DMS53 treated with DMSO at 0.1 percent for 48 hours (cell line): ENCODE measurements around the gene PIEZO1.
"Not testable (repeated sequence)": the region's sequence is repeated elsewhere in the genome, so short reads cannot be mapped to it uniquely, and the experiment has no call there.

Source experiments
- DNase-seq: peaks from one replicate; lab custom pipeline; 2025; ENCODE audit not compliant: unreplicated experiment; lab: John Stamatoyannopoulos, UW

Gene PIEZO1

GRCh38 chr16:88805887-88806393 is 20.9 kb upstream of the PIEZO1 start:
- no peak for DNase-seq

GRCh38 chr16:88805340-88805715 is 20.3 kb upstream of the PIEZO1 start:
- no peak for DNase-seq

- peak; percentile 19 for DNase-seq
Measured at GRCh38 chr16:88804552-88805339, 19.7 kb upstream of the PIEZO1 start.

- DNase-seq, result no peak
Measured at GRCh38 chr16:88804173-88804551, 19.1 kb upstream of the PIEZO1 start.

- peak; percentile 27 for DNase-seq
Measured at GRCh38 chr16:88803264-88803987, 18.4 kb upstream of the PIEZO1 start, which contains the start of gene CDT1. TSS of gene CDT1 (plus strand) at chr16:88803789. CDS start at chr16:88803832, 43 bp downstream.

GRCh38 chr16:88800277-88800592 is 15.2 kb upstream of the PIEZO1 start:
- DNase-seq, result no peak

- no peak for DNase-seq
Measured at GRCh38 chr16:88799569-88800276, 14.7 kb upstream of the PIEZO1 start.

- no peak for DNase-seq
Measured at GRCh38 chr16:88798772-88799455, 13.9 kb upstream of the PIEZO1 start.

- DNase-seq, result no peak
Measured at GRCh38 chr16:88798073-88798472, 13.1 kb upstream of the PIEZO1 start.

GRCh38 chr16:88796278-88796677 is 11.3 kb upstream of the PIEZO1 start:
- no peak for DNase-seq

GRCh38 chr16:88793251-88793954 is 8.4 kb upstream of the PIEZO1 start:
- DNase-seq, result no peak

GRCh38 chr16:88792668-88793250 is 7.7 kb upstream of the PIEZO1 start:
- no peak for DNase-seq

- no peak for DNase-seq
Measured at GRCh38 chr16:88792078-88792550, 7.1 kb upstream of the PIEZO1 start.

GRCh38 chr16:88790312-88791211 is 5.5 kb upstream of the PIEZO1 start:
- DNase-seq, result no peak

- DNase-seq, result no peak
Measured at GRCh38 chr16:88789594-88789993, 4.6 kb upstream of the PIEZO1 start.

- DNase-seq, result not testable (repeated sequence)
Measured at GRCh38 chr16:88788749-88789148, 3.7 kb upstream of the PIEZO1 start.

GRCh38 chr16:88787579-88788314 is 2.7 kb upstream of the PIEZO1 start:
- DNase-seq, result no peak

- DNase-seq, result no peak
Measured at GRCh38 chr16:88784856-88785105, 239 bp downstream of the PIEZO1 start.
